ENCODE data around the gene BAHD1.
A peak's percentile ranks its signal among the peaks of the same experiment; 100 is the strongest.
"Not testable (repeated sequence)": the region's sequence is repeated elsewhere in the genome, so short reads cannot be mapped to it uniquely, and the experiment has no call there.

Gene BAHD1

GRCh38 chr15:40441565-40442531 lies 1.1 kb downstream of the BAHD1 start:
- peak overlapping the region; percentile 54 for H3K4me3 ChIP-seq (ENCODE audit: low read length)
- DNase-seq (ENCODE audit: low read depth, low spot score), result no peak

GRCh38 chr15:40443255-40443654 lies 2.5 kb downstream of the BAHD1 start:
- no peak overlapping the region for H3K4me3 ChIP-seq (ENCODE audit: low read length)
- DNase-seq (ENCODE audit: low read depth, low spot score), result no peak

GRCh38 chr15:40443846-40444245 lies 3.1 kb downstream of the BAHD1 start:
- H3K4me3 ChIP-seq (ENCODE audit: low read length), result no peak overlapping the region
- no peak for DNase-seq (ENCODE audit: low read depth, low spot score)

GRCh38 chr15:40444736-40445135 lies 4.0 kb downstream of the BAHD1 start:
- H3K4me3 ChIP-seq (ENCODE audit: low read length), result no peak overlapping the region
- no peak for DNase-seq (ENCODE audit: low read depth, low spot score)

- DNase-seq (ENCODE audit: low read depth, low spot score), result no peak
- no peak overlapping the region for H3K4me3 ChIP-seq (ENCODE audit: low read length)
Observed at GRCh38 chr15:40445421-40445922, 4.7 kb downstream of the BAHD1 start.

- H3K4me3 ChIP-seq (ENCODE audit: low read length), result no peak overlapping the region
- DNase-seq (ENCODE audit: low read depth, low spot score), result no peak
Observed at GRCh38 chr15:40446144-40446543, 5.4 kb downstream of the BAHD1 start.

GRCh38 chr15:40448354-40448753 lies 7.6 kb downstream of the BAHD1 start:
- no peak for DNase-seq (ENCODE audit: low read depth, low spot score)

GRCh38 chr15:40449275-40449674 lies 8.5 kb downstream of the BAHD1 start:
- DNase-seq (ENCODE audit: low read depth, low spot score), result no peak
- H3K4me3 ChIP-seq (ENCODE audit: low read length), result no peak overlapping the region

More at GRCh38 chr15:40448354-40448753, 7.6 kb downstream of the BAHD1 start:
- H3K4me3 ChIP-seq (ENCODE audit: low read length), result no peak overlapping the region

GRCh38 chr15:40450047-40450446 lies 9.3 kb downstream of the BAHD1 start:
- no peak for DNase-seq (ENCODE audit: low read depth, low spot score)
- H3K4me3 ChIP-seq (ENCODE audit: low read length), result no peak overlapping the region

- H3K4me3 ChIP-seq (ENCODE audit: low read length), result no peak overlapping the region
- DNase-seq (ENCODE audit: low read depth, low spot score), result no peak
Observed at GRCh38 chr15:40451527-40452158, 10.9 kb downstream of the BAHD1 start.

- no peak for DNase-seq (ENCODE audit: low read depth, low spot score)
- no peak overlapping the region for H3K4me3 ChIP-seq (ENCODE audit: low read length)
Observed at GRCh38 chr15:40452296-40453090, 11.7 kb downstream of the BAHD1 start.

GRCh38 chr15:40453941-40454340 lies 13.2 kb downstream of the BAHD1 start:
- H3K4me3 ChIP-seq (ENCODE audit: low read length), result not testable (repeated sequence)
- DNase-seq (ENCODE audit: low read depth, low spot score), result peak; percentile 54

- no peak overlapping the region for H3K4me3 ChIP-seq (ENCODE audit: low read length)
- no peak for DNase-seq (ENCODE audit: low read depth, low spot score)
Observed at GRCh38 chr15:40454904-40455391, 14.2 kb downstream of the BAHD1 start.

GRCh38 chr15:40456299-40456712 lies 15.6 kb downstream of the BAHD1 start:
- no peak for DNase-seq (ENCODE audit: low read depth, low spot score)

GRCh38 chr15:40456738-40457137 lies 16.0 kb downstream of the BAHD1 start:
- H3K4me3 ChIP-seq (ENCODE audit: low read length), result no peak overlapping the region
- DNase-seq (ENCODE audit: low read depth, low spot score), result no peak

More at GRCh38 chr15:40456299-40456712, 15.6 kb downstream of the BAHD1 start:
- no peak overlapping the region for H3K4me3 ChIP-seq (ENCODE audit: low read length)

- H3K4me3 ChIP-seq (ENCODE audit: low read length), result no peak overlapping the region
- DNase-seq (ENCODE audit: low read depth, low spot score), result no peak
Observed at GRCh38 chr15:40458495-40459371, 18.0 kb downstream of the BAHD1 start.

- H3K4me3 ChIP-seq (ENCODE audit: low read length), result no peak overlapping the region
- no peak for DNase-seq (ENCODE audit: low read depth, low spot score)
Observed at GRCh38 chr15:40459391-40460015, 18.8 kb downstream of the BAHD1 start.

GRCh38 chr15:40460404-40460803 lies 19.7 kb downstream of the BAHD1 start:
- no peak for DNase-seq (ENCODE audit: low read depth, low spot score)
- no peak overlapping the region for H3K4me3 ChIP-seq (ENCODE audit: low read length)
